Measurements from ENCODE around the gene AGFG2.

Gene AGFG2

DNA sequence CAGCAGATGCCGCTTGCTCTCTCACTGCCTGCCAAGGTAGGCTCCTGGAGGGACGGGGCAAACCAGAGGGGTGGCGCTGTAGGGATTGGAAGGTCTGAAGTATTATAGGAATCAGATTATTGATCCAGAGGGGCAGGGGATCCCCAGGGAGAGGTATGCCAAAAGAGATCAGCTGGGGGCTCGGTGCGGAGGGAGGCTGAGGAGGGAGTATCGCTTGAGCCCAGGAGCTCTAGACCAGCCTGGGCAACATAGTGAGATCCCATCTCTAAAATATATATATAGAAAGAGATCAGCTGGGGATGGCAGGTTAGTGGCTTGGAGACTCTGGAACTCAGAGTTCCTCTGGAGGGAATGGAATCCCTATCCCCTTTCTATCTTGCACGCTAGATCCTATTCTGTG lies 56.2 kb downstream of the AGFG2 start:
- Histone ChIP-seq H3K27ac (no peak overlapping the region), H3K9me3 (ENCODE audit: low read depth, low read length) (no peaks in the 10 kb centered on the region), H3K36me3 (ENCODE audit: insufficient read depth, low read length) (no peaks in the 10 kb centered on the region), H3K4me3 (no peak overlapping the region), H3K9ac (ENCODE audit: insufficient read length) (no peak overlapping the region)
- TF ChIP-seq EZH2 (IDR thresholded peaks at IDR 0.05) (no peak), FOXP2 (optimal IDR thresholded peaks at IDR 0.05; ENCODE audit: control extremely low read depth, extremely low read length, insufficient read depth) (no peak), POLR2AphosphoS5 (IDR thresholded peaks at IDR 0.05; ENCODE audit: borderline replicate concordance, low read depth, low read length) (no peak)
- no peak for DNase-seq (ENCODE audit: low read depth, low spot score)

DNA sequence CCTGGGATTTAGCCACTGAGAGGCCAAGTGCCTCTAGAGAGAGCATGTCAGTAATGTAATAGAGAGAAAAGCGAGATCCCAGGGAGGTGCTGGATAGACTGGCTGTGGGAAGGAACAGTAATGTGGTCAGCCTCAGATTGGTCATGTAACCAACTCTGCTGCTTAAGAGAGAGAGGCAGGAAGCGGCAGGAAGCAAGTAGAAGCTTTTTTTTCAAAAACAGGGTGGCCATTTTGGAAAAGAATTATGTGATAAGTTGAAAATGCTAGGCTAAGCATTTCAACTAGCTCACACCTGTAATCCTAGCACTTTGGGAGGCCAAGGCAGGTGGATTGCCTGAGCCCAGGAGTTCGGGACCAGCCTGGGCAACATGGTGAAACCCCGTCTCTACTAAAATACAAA lies 59.4 kb downstream of the AGFG2 start:
- H3K27ac ChIP-seq: no peak overlapping the region
- DNase-seq (ENCODE audit: low read depth, low spot score): no peak
- no peaks in the 10 kb centered on the region for H3K9me3 ChIP-seq (ENCODE audit: low read depth, low read length)
- H3K9ac ChIP-seq (ENCODE audit: insufficient read length): no peak overlapping the region
- no peaks in the 10 kb centered on the region for H3K36me3 ChIP-seq (ENCODE audit: insufficient read depth, low read length)
- no peak overlapping the region for H3K4me3 ChIP-seq
- TF ChIP-seq POLR2AphosphoS5 (IDR thresholded peaks at IDR 0.05; ENCODE audit: borderline replicate concordance, low read depth, low read length) (no peak), FOXP2 (optimal IDR thresholded peaks at IDR 0.05; ENCODE audit: control extremely low read depth, extremely low read length, insufficient read depth) (no peak), EZH2 (IDR thresholded peaks at IDR 0.05) (no peak)

DNA sequence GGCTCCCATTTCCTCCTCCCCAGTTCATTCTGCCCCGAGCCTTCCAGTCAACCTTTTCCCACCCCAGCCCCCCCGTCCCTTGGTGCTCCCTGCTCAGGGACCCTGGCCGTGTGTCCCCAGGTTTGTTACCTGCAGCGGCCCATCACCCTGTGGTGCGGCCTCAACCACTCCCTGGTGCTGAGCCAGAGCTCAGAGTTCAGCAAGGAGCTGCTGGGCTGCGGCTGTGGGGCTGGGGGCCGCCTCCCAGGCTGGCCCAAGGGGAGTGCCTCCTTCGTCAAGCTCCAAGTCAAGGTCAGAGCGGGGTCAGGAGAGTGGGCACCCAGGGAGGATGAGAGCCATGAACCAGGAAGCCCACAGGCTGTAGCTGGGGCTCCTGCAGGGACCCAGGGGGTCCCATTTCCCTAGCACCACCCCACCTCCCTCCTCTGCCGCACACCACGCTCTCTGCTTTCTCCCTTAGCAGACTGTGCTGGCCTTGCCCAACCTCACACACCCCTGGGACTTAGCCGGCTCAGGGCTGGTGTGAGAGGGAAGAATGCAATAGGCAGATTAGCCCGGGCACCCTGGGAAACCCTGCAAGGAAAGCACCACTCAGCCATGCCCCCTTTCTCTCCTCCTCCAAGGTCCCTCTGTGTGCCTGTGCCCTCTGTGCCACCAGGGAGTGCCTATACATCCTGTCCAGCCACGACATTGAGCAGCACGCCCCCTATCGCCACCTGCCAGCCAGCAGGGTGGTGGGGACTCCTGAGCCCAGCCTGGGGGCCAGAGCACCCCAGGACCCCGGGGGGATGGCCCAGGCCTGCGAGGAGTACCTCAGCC lies 61.1 kb downstream of the AGFG2 start:
- Histone ChIP-seq H3K36me3 (ENCODE audit: insufficient read depth, low read length) (no peaks in the 10 kb centered on the region), H3K9ac (ENCODE audit: insufficient read length) (no peak overlapping the region), H3K9me3 (ENCODE audit: low read depth, low read length) (no peaks in the 10 kb centered on the region), H3K4me3 (no peak overlapping the region), H3K27ac (no peak overlapping the region)
- TF ChIP-seq EZH2 (IDR thresholded peaks at IDR 0.05): no peak
- TF ChIP-seq POLR2AphosphoS5 (IDR thresholded peaks at IDR 0.05; ENCODE audit: borderline replicate concordance, low read depth, low read length): 0 out of 2 replicates have a peak, but pooled peaks have one; percentile 3
- DNase-seq (ENCODE audit: low read depth, low spot score): no peak

DNA sequence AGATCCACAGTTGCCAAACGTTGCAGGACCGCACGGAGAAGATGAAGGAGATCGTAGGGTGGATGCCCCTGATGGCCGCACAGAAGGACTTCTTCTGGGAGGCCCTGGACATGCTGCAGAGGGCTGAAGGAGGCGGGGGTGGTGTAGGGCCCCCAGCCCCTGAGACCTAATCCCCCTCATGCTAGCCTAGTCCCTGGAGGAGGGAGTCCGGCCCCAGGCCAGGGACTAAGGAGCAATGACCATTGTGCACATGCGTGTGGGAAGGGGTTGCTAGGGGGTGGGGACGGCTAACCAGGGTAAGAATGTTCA lies 61.7 kb downstream of the AGFG2 start:
- DNase-seq (ENCODE audit: low read depth, low spot score): no peak
- H3K27ac ChIP-seq: no peak overlapping the region
- no peak overlapping the region for H3K4me3 ChIP-seq
- no peaks in the 10 kb centered on the region for H3K36me3 ChIP-seq (ENCODE audit: insufficient read depth, low read length)
- no peak for TF ChIP-seq EZH2 (IDR thresholded peaks at IDR 0.05)
- no peak for TF ChIP-seq POLR2AphosphoS5 (IDR thresholded peaks at IDR 0.05; ENCODE audit: borderline replicate concordance, low read depth, low read length)
- TF ChIP-seq FOXP2 (optimal IDR thresholded peaks at IDR 0.05; ENCODE audit: control extremely low read depth, extremely low read length, insufficient read depth): no peak
- H3K9me3 ChIP-seq (ENCODE audit: low read depth, low read length): no peaks in the 10 kb centered on the region
- no peak overlapping the region for H3K9ac ChIP-seq (ENCODE audit: insufficient read length)

DNA sequence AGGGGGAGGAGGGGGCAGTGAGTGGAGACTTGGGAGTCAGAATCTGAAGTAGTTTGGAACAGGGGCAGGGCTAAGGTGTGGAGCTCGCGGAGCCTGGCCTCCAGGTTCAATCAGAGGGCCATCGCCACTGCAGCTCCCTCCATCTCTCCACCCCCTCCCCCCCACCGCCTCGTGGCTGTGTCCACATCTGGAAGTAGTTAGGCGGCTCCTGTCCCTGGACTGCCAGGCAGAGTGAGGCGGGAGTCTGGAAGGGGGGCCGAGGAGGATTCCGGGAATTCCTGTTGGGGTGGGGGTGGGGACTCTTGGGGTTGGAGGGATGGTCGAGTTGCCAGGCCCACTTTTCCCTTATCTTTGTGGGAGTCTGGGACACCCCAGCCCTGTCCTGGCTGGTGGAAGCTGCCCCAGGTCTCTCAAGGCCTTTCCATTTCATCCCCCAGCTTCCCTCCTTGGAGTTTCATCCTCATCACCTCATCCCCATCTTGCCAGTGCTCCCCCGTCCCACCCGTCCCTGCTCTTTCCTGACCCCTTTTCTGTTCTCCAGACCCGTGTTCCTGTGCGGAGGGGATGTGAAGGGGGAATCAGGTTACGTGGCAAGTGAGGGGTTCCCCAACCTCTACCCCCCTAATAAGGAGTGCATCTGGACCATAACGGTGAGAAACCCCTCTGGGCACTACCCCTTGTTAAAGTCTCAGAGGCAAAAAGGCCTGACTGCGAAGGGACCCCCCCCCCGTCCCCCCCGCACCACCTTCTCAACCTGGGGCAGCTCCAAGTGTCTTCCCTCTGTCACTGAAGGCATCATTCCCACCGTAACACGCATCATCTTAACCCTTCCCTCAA lies 64.1 kb downstream of the AGFG2 start:
- H3K9ac ChIP-seq (ENCODE audit: insufficient read length): peak overlapping the region; percentile 77

DNA sequence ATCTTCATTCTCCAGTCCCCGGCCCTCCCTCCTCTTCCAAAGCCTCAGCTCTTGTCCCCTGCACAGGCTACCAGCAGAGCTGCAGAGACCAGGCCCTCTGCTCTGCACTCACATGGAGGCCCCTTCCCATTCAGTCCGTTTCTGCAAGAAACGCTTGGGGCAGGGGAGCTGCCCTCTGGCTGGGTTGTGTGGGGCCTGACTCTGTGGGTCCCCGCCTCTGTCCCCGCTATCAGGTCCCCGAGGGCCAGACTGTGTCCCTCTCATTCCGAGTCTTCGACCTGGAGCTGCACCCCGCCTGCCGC lies 64.7 kb downstream of the AGFG2 start:
- no peak for DNase-seq (ENCODE audit: low read depth, low spot score)
- H3K9me3 ChIP-seq (ENCODE audit: low read depth, low read length): no peaks in the 10 kb centered on the region
- H3K4me3 ChIP-seq: peak overlapping the region; percentile 83
- TF ChIP-seq FOXP2 (optimal IDR thresholded peaks at IDR 0.05; ENCODE audit: control extremely low read depth, extremely low read length, insufficient read depth): no peak
- TF ChIP-seq POLR2AphosphoS5 (IDR thresholded peaks at IDR 0.05; ENCODE audit: borderline replicate concordance, low read depth, low read length): no peak
- no peak for TF ChIP-seq EZH2 (IDR thresholded peaks at IDR 0.05)
- H3K36me3 ChIP-seq (ENCODE audit: insufficient read depth, low read length): no peaks in the 10 kb centered on the region
- peak overlapping the region; percentile 53 for H3K9ac ChIP-seq (ENCODE audit: insufficient read length)
- H3K27ac ChIP-seq: peak overlapping the region; percentile 92

More for the DNA sequence above, 64.1 kb downstream of the AGFG2 start:
- DNase-seq (ENCODE audit: low read depth, low spot score): no peak
- no peaks in the 10 kb centered on the region for H3K9me3 ChIP-seq (ENCODE audit: low read depth, low read length)
- peak overlapping the region; percentile 83 for H3K4me3 ChIP-seq
- TF ChIP-seq POLR2AphosphoS5 (IDR thresholded peaks at IDR 0.05; ENCODE audit: borderline replicate concordance, low read depth, low read length) (peak; percentile 64; the same call in 1 of the 2 replicates), FOXP2 (optimal IDR thresholded peaks at IDR 0.05; ENCODE audit: control extremely low read depth, extremely low read length, insufficient read depth) (no peak)
- H3K27ac ChIP-seq: peak overlapping the region; percentile 92
- no peaks in the 10 kb centered on the region for H3K36me3 ChIP-seq (ENCODE audit: insufficient read depth, low read length)

DNA sequence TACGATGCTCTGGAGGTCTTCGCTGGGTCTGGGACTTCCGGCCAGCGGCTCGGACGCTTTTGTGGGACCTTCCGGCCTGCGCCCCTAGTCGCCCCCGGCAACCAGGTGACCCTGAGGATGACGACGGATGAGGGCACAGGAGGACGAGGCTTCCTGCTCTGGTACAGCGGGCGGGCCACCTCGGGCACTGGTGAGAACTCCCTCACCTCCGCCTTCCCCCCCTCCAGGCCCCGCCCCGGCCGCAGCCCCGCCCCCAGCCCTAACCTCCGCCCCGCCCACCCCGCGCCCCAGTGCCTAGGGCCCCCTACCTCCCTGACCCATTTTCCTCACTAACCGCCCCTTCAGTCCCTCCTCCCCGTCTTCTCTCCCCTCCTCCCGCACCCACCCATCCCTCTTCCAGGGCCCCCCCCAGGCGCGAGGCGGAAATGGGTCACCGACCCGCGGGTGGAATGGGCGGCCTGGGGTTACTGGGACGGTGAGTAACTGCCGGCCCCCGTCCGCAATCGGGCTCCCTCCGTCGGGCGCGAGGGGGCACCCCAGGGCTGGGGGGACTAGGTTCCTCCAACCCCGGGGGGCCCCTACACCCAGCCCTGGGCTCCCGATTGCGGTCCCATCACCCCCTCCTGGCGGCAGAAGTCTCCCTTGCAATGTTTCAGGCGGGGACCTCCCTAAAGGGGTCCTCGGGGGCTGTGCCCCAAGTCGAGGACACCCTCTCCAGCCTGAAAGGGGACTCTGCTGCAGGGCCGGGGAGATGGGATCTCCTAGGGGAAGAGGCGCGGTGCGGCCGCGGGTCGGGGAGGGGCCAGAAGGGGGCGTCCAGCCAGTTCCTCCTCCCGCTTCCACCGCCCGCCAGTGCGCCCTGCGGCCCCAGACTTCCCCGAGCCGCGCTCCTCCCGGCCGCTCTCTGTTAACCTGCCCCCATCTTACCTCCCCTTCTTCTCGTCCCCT lies 65.3 kb downstream of the AGFG2 start:
- no peak for DNase-seq (ENCODE audit: low read depth, low spot score)
- no peak for TF ChIP-seq EZH2 (IDR thresholded peaks at IDR 0.05)
- peak; percentile 66; the same call in 1 of the 2 replicates for TF ChIP-seq POLR2AphosphoS5 (IDR thresholded peaks at IDR 0.05; ENCODE audit: borderline replicate concordance, low read depth, low read length)
- TF ChIP-seq FOXP2 (optimal IDR thresholded peaks at IDR 0.05; ENCODE audit: control extremely low read depth, extremely low read length, insufficient read depth): no peak
- peak overlapping the region; percentile 83 for H3K4me3 ChIP-seq
- H3K36me3 ChIP-seq (ENCODE audit: insufficient read depth, low read length): no peaks in the 10 kb centered on the region
- peak overlapping the region; percentile 53 for H3K9ac ChIP-seq (ENCODE audit: insufficient read length)
- H3K27ac ChIP-seq: peak overlapping the region; percentile 92
- H3K9me3 ChIP-seq (ENCODE audit: low read depth, low read length): no peaks in the 10 kb centered on the region

Data from SK-N-MC (cell line).